ENCODE measurements around the gene SLC30A5.
"Not testable (repeated sequence)": the region's sequence is repeated elsewhere in the genome, so short reads cannot be mapped to it uniquely, and the experiment has no call there.

GRCh38 chr5:69140239-69140638 is 46.4 kb downstream of the SLC30A5 start:
- not testable (repeated sequence) for TF ChIP-seq CTCF, POLR2A (IDR thresholded peaks at IDR 0.05)
